Erythroblast (primary cell): Measurements from ENCODE around the gene GALNT11.

Experiments used
- GATA1 ChIP-seq: IDR thresholded peaks from 2 replicates; pipeline ENCODE4 v1.6.1; 2011; ENCODE audit warnings: low read depth, mild to moderate bottlenecking, control low read depth, low read length, moderate library complexity
- POLR2A ChIP-seq: IDR thresholded peaks from 2 replicates; pipeline ENCODE4 v1.6.1; 2011; ENCODE audit warnings: mild to moderate bottlenecking, low read length

- TF ChIP-seq POLR2A: no peak
- TF ChIP-seq GATA1: no peak
Observed at GRCh38 chr7:152078025-152078424, 52.6 kb downstream of the GALNT11 start.
